ENCODE results near the gene MAPK14. TPM values are rescaled to one million over a fixed set of nuclear protein-coding genes. Genes with fewer than 3 reads are reported as not detected.

MAPK14 gene
- total and polyA plus RNA-seq, 2 of the 4 experiments (the other 2 are of a cell fraction), result 28.4 to 74.4 TPM

DNA sequence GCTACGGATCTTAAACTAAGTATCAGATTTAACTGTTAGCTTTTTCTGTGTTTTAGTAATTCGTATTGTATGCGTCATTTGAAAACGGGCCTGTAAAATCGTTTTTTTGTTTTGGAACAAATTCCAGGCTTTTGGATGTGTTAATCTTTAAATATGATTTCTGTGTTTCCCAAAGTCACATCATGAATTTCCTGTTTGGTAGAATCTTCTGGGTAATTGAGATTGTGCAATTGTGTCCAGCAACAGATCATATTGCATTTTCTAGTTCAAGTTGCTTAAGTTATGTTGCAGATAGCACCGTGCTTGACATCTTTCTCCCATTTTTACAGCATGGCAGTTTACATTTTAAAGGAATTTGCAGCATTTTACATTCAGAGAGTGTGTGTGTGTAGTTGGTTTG is 1.9 kb downstream of the MAPK14 start:
- Histone ChIP-seq H3K36me3 (ENCODE audit: control insufficient read depth, insufficient read depth, low read length) (no peaks in the 10 kb centered on the region), H4K20me1 (ENCODE audit: insufficient read depth, low read length) (peaks cover 45% of the 10 kb centered on the region), H2AK9ac (replicated peaks; ENCODE audit: low read depth, low read length, poor library complexity) (no peak overlapping the region), H3K23ac (ENCODE audit: low read depth, low read length) (no peak overlapping the region), H2AFZ (replicated peaks; ENCODE audit: low read length, poor library complexity) (no peak overlapping the region), H3K27me3 (ENCODE audit: control insufficient read depth, insufficient read depth, low read length) (no peaks in the 10 kb centered on the region), H3K4ac (ENCODE audit: low read depth, low read length) (no peak overlapping the region), H3K79me1 (ENCODE audit: low read depth in 1 of 2, low read length in 2 of 2) (peaks cover 3 to 21% of the 10 kb centered on the region in 2 experiments), H2BK120ac (ENCODE audit: low read depth, low read length) (no peak overlapping the region), H4K8ac (ENCODE audit: low read depth in 2 of 2, low read length in 2 of 2) (no peak overlapping the region), H3K4me2 (ENCODE audit: low read depth, low read length) (peak overlapping the region; percentile 83), H3K14ac (replicated peaks; ENCODE audit: low read depth, low read length) (no peak overlapping the region), H3K18ac (ENCODE audit: low read depth, low read length) (no peak overlapping the region), H3K9me1 (ENCODE audit: insufficient read depth, low read length) (peaks cover 9% of the 10 kb centered on the region; the same call in 1 of the 2 replicates), H2AK5ac (ENCODE audit: low read depth, low read length) (no peak overlapping the region), H3K56ac (ENCODE audit: extremely low read depth, insufficient read depth, low read length) (no peak overlapping the region), H4K5ac (ENCODE audit: low read depth, low read length) (no peak overlapping the region), H3K27ac (ENCODE audit: insufficient read depth, low read length) (peak overlapping the region; percentile 94; the same call in 1 of the 2 replicates), H2BK20ac (ENCODE audit: low read depth, low read length) (no peak overlapping the region), H3K4me3 (ENCODE audit: insufficient read depth, low read depth, low read length) (peak overlapping the region; percentile 65), H2BK5ac (ENCODE audit: low read depth, low read length, poor library complexity, severe bottlenecking) (peak overlapping the region; percentile 93), H3K9me3 (ENCODE audit: control insufficient read depth, insufficient read depth, low read length) (no peaks in the 10 kb centered on the region), H4K91ac (ENCODE audit: insufficient read depth, low read depth, low read length) (no peak overlapping the region), H3K9ac (ENCODE audit: low read depth, low read length) (peak overlapping the region; percentile 98; the same call in 1 of the 2 replicates), H3K4me1 (ENCODE audit: control insufficient read depth, insufficient read depth, low read length) (peaks cover 10% of the 10 kb centered on the region), H2BK15ac (ENCODE audit: low read depth, low read length) (no peak overlapping the region)
- dilution Hi-C loops (cut with HindIII; ENCODE audit: low sequenced_read_pairs, unreplicated experiment) (no loop called here), intact Hi-C loops (cut with micrococcal nuclease) (loop anchor here (5.0 kb wide), 1 partner anchor 38 kb away; no protein-coding TSS in a partner anchor), in situ Hi-C loops (cut with MboI; ENCODE audit: low sequenced_read_pairs) (loop anchor here (5.0 to 10.0 kb wide), 2 partner anchors 68 to 165 kb away; partner anchors contain the start of gene BRPF3)
- no TSS peak for BruUV-seq (replicated peaks)
- no peak for ATAC-seq (ENCODE audit: low read depth)
- WGBS, 2 experiments (ENCODE audit: extremely low coverage in 2 of 2, insufficient read length in 1 of 2), result no CpG with 5 or more reads among the region's 6 CpGs
- POLR2A ChIA-PET (ENCODE audit: unreplicated experiment), result no interaction called here
- peak; percentile 85 for DNase-seq
- CTCF ChIA-PET, result interaction anchor here (1.4 kb wide), 1 partner anchor 65 kb away, joined by 7 read pairs; no protein-coding TSS in a partner anchor
- TF ChIP-seq CEBPB (IDR thresholded peaks at IDR 0.05; ENCODE audit: low read depth, low read length), result peak; percentile 99
- TF ChIP-seq BHLHE40 (IDR thresholded peaks at IDR 0.05; ENCODE audit: low read depth, low read length), result no peak
